Kidney (tissue), 14 donors: ENCODE measurements around the gene FCER1G. TPM values are rescaled to one million over a fixed set of nuclear protein-coding genes. Genes with fewer than 3 reads are reported as not detected.
"Not testable (repeated sequence)": the region's sequence is repeated elsewhere in the genome, so short reads cannot be mapped to it uniquely, and the experiment has no call there.

Experiments used
- DNase-seq, 5 donors: peaks; one replicate each; pipeline ENCODE4 v3.0.0-alpha.2; 2013 to 2020
- FAIRE-seq: peaks from 2 replicates; lab custom pipeline; 2012; peaks lifted over from hg19 to GRCh38; lab: Jason Lieb, UNC
- H3K27ac ChIP-seq, 2 donors: one replicate each; pipeline ENCODE4 v1.7.0; 2013; ENCODE audit warnings: low read depth in 2 of 2, low read length in 2 of 2, inconsistent platforms in 1 of 2
- H3K27me3 ChIP-seq: one replicate; pipeline ENCODE4 v1.7.1; 2013; ENCODE audit warnings: low read length, inconsistent platforms; ENCODE audit not compliant: control insufficient read depth, insufficient read depth
- H3K36me3 ChIP-seq, 3 donors: one replicate each; pipeline versions ENCODE4 v1.7.0 to v1.7.1; 2013; ENCODE audit warnings: low read length in 3 of 3, control low read depth in 1 of 3, inconsistent platforms in 1 of 3; ENCODE audit not compliant: insufficient read depth in 3 of 3, control insufficient read depth in 2 of 3
- H3K4me1 ChIP-seq, 3 donors: one replicate each; pipeline versions ENCODE4 v1.7.0 to v1.7.1; 2013; ENCODE audit warnings: low read length in 3 of 3, inconsistent platforms in 1 of 3, low read depth in 1 of 3; ENCODE audit not compliant: control insufficient read depth in 2 of 3, insufficient read depth in 2 of 3
- H3K4me3 ChIP-seq, 3 donors: one replicate each; pipeline versions ENCODE4 v1.7.0 to v1.8.1; 2013; ENCODE audit warnings: low read length in 3 of 3, control low read depth in 1 of 3, inconsistent platforms in 1 of 3
- H3K9ac ChIP-seq, 3 donors: one replicate each; pipeline versions ENCODE4 v1.7.0 to v1.7.1; 2013; ENCODE audit warnings: low read length in 3 of 3, control low read depth in 1 of 3, inconsistent platforms in 1 of 3
- H3K9me3 ChIP-seq, 3 donors: one replicate each; pipeline versions ENCODE4 v1.7.0 to v1.7.1; 2013; ENCODE audit warnings: low read length in 3 of 3, control low read depth in 1 of 3, inconsistent platforms in 1 of 3; ENCODE audit not compliant: control insufficient read depth in 2 of 3, insufficient read depth in 1 of 3
- intact Hi-C: fragments of 100-400 bp; cut with DNase I; formaldehyde crosslinking; loops from one replicate; pipeline ENCODE4 v1.11.1; 2022
- polyA plus RNA-seq: library from polyadenylated mRNA; stranded (reverse); fragments of 350-450 nt; fragmentation: Illumina TruSeq; extraction: RNeasy Lipid Tissue Mini Kit (QIAGEN cat#74804); gene quantifications from one replicate; pipeline ENCODE4 v1.2.3, GENCODE V29; 2014; ENCODE audit warnings: low read depth, low replicate concordance; ENCODE audit not compliant: insufficient read depth
- total RNA-seq: library from RNA; stranded (reverse); fragmentation: NEBNext Ultra II Directional; extraction: Animal tissue kit (Norgen Biotek cat#: 25700); gene quantifications from one replicate; pipeline ENCODE4 v1.2.1, GENCODE V29; 2021
- TF ChIP-seq, protein P1 (sequence below): IDR thresholded peaks from 3 replicates; pipeline ENCODE4 v1.5.1; 2012; ENCODE audit warnings: mild to moderate bottlenecking, moderate library complexity, borderline replicate concordance; ENCODE audit not compliant: insufficient read depth; ENCODE audit errors: extremely low read depth
- donor health status: control.
- donor health status: control.
- donor health status: control.
- donor health status: control.
- donor health status: control.
- donor health status: DM: yes; HTN: yes; CAD: no.
- donor health status: Normal renal cell carcinoma (clear cell type).

Gene FCER1G
- total and polyA plus RNA-seq, 2 donors from 2014 or later: 38.9 to 43.4 TPM

DNA sequence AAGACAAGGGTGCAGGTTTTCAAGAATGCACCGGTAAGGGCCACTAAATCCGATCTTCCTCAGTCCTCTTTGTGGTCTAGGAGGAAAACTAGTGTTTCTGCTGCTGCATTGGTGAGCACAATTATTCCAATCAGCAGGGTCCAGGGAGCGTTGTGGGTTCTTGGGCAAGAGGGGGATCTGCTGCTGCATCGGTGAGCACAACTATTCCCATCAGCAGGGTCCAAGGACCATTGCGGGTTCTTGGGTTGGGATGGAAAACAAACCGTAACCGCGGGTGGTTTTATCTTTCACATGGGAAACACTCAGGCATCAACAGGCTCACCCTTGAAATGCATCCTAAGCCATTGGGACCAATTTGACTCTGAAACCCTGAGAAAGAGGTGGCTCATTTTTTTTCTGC, 36.5 kb downstream of the FCER1G start:
- intact Hi-C loops: no loop called here
- Histone ChIP-seq H3K9me3 (no peaks in the 10 kb centered on the region), H3K27ac (no peak overlapping the region)

DNA sequence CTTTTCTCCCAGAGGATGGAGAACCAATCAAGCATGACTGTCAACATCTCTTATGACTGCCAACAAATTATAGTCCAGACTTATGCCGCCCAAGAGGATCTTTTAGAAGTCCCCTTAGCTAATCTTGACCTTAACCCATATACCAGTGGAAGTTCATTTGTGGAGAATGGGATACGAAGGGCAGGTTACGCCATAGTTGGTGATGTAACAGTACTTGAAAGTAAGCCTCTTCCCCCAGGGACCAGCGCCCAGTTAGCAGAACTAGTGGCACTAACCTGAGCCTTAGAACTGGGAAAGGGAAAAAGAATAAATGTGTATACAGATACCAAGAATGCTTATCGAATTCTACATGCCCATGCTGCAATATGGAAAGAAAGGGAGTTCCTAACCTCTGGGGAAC, 40.2 kb downstream of the FCER1G start:
- not testable (repeated sequence) for H3K36me3 ChIP-seq, FAIRE-seq

More for the DNA sequence above, 36.5 kb downstream of the FCER1G start:
- Histone ChIP-seq H3K27me3 (no peaks in the 10 kb centered on the region), H3K4me1 (no peaks in the 10 kb centered on the region), H3K36me3 (no peaks in the 10 kb centered on the region), H3K9ac (no peak overlapping the region), H3K4me3 (no peak overlapping the region)
- DNase-seq: no peak
- FAIRE-seq: no peak
- TF ChIP-seq, protein P1, sequence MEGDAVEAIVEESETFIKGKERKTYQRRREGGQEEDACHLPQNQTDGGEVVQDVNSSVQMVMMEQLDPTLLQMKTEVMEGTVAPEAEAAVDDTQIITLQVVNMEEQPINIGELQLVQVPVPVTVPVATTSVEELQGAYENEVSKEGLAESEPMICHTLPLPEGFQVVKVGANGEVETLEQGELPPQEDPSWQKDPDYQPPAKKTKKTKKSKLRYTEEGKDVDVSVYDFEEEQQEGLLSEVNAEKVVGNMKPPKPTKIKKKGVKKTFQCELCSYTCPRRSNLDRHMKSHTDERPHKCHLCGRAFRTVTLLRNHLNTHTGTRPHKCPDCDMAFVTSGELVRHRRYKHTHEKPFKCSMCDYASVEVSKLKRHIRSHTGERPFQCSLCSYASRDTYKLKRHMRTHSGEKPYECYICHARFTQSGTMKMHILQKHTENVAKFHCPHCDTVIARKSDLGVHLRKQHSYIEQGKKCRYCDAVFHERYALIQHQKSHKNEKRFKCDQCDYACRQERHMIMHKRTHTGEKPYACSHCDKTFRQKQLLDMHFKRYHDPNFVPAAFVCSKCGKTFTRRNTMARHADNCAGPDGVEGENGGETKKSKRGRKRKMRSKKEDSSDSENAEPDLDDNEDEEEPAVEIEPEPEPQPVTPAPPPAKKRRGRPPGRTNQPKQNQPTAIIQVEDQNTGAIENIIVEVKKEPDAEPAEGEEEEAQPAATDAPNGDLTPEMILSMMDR: no peak

DNA sequence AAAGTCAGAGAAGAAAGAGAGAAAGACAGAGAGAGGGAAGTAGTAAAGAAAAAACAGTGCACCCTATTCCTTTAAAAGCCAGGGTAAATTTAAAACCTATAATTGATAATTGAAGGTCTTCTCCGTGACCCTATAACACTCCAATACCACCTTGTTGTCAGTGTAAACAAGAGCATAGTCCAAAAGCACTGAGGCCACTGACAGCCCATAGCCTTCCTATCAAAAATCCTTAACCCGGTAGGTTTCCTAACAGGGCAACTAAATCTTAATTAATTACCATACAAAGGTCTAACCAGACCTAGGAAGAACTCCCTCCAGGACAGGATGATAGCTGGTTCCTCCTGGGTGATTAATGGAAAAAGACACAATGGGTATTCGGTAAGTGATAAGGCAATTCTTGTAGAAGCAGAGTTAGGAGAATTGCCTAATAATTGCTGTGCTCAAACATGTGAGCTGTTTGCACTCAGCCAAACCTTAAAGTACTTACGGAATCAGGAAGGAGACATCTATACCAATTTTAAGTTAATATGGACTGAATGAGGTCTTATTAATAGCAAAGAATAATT, 40.9 kb downstream of the FCER1G start:
- H3K9ac ChIP-seq, FAIRE-seq, H3K4me3 ChIP-seq, H3K9me3 ChIP-seq, intact Hi-C loops, DNase-seq, H3K27ac ChIP-seq, H3K4me1 ChIP-seq, H3K27me3 ChIP-seq, H3K36me3 ChIP-seq: not testable (repeated sequence)

More for the DNA sequence above, 40.2 kb downstream of the FCER1G start:
- DNase-seq, H3K27me3 ChIP-seq, H3K27ac ChIP-seq, H3K9me3 ChIP-seq, H3K9ac ChIP-seq, H3K4me3 ChIP-seq, H3K4me1 ChIP-seq, intact Hi-C loops: not testable (repeated sequence)

DNA sequence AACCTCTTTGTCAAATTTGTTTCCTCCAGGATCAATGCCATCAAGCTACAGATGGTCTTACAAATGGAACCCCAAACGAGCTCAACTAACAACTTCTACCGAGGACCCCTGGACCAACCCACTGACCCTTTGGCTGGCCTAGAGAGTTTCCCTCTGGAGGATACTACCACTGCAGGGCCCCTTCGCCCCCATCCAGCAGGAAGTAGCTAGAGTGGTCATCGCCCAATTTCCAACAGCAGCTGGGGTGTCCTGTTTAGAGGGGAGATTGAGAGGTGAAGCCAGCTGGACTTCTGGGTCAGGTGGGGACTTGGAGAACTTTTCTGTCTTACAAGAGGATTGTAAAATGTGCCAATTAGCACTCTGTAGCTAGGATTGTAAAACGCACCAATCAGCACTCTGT, 42.0 kb downstream of the FCER1G start:
- intact Hi-C loops, H3K27me3 ChIP-seq, H3K4me3 ChIP-seq: not testable (repeated sequence)

DNA sequence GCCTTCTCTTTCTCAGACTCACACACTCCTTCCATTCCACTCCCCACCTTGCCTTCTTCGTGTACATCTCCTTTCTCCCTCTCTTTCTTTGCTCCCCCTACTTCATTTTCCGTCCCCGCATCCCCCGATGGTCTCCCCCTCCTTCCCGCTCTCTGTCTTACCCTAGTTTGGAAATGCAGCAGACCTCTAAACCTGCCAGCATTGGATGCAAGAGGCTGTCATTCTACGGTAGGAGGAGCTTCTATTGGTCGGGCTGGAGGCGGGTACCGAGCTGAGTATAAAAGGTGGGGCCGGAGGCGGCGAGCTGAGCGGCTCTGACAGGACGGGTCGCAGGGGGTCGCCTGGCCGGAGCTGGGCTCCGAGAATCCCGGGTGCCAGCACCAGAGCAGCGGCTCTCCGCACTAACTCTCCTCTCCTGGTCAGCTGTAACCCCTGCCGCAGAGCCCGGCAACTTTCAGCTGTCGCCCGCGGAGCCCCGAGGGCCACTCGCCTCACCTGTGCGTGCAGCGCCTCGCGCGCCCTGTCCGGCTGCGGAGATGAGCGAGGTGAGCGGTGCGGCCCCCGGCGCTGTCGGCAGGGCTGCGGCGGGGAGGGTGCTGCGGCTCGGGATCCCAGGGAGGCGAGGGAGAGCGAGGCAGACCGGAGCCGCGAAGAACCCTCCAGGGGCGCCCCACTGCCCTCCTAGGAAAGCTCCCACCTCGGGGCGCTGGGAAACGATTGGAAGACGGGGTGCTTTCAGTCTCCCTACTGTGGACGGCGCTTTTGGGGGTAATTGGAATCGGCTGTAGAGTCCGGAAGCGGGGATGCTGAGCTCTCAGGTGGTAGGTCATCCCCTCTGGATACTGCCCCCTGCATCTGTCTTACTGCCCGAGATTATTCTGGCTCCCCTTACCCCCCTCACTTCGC, 43.6 kb downstream of the FCER1G start, which contains the start of gene PCP4L1:
PCP4L1 (plus strand) TSS at position 307 of the 906 bp plus-strand sequence; CDS start at position 537, 230 bp downstream.
- peaks cover 4% of the 10 kb centered on the region for H3K27me3 ChIP-seq
- H3K9me3 ChIP-seq: peaks cover 0 to 3% (median 0%) of the 10 kb centered on the region in 3 donors
- H3K4me1 ChIP-seq: peaks cover 0 to 6% (median 0%) of the 10 kb centered on the region in 3 donors
- no peak within 1 kb of the TSS for H3K27ac ChIP-seq
- TF ChIP-seq, protein P1: no peak
- no peak within 1 kb of the TSS for H3K9ac ChIP-seq
- DNase-seq: peak; percentile 71 to 89 (median 79)
- peak within 1 kb of the TSS in 2 of 3 donors; percentile 34 to 52 for H3K4me3 ChIP-seq
- intact Hi-C loops: no loop called here
- H3K36me3 ChIP-seq: no peaks in the 10 kb centered on the region
- FAIRE-seq: no peak

More for the DNA sequence above, 42.0 kb downstream of the FCER1G start:
- not testable (repeated sequence) for FAIRE-seq, H3K36me3 ChIP-seq, H3K4me1 ChIP-seq, H3K9ac ChIP-seq, H3K27ac ChIP-seq, H3K9me3 ChIP-seq, DNase-seq
